GM19240 (cell line): ENCODE data around the gene CELF2.

Source experiments
- DNase-seq: peaks from one replicate; pipeline ENCODE4 v3.0.0; 2011; ENCODE audit warnings: low spot score; ENCODE audit not compliant: insufficient read length

CELF2 gene

DNA sequence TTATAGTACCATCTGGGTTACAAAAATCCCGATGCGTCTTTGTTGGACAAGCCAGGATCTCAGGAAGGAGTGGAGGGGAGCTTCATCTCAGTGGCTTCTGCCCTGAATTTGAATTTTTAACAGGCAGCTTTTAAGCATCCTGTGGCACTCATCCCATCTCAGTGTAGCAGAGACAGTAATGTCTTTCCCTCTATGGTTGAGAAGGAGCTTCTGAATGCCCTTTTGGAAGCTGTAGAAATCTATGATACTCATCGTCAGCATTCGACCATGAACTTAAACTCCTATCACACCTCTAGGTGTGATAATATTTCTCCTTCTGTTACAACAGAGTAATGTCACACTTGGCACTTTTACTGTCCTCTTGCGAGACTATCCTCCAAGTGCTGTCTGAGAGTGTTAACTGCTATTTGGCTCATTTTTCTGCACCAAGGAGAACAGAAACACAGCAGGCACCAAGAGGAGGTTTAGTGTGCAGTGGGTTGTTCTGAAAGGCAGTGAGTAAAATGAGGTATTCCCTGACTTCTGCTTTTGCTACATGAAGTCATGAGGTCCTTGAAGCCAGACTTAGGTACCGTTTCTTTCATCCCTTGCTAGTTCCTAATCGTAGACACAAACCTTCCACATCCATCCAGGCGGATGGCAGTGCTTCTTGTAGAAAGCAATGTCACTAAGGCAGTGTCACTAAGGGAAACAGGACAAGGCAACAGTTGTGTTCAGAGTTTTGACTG lies 177.4 kb downstream of the CELF2 start:
- DNase-seq: no peak

GRCh38 chr10:11195623-11196022 lies 178.0 kb downstream of the CELF2 start:
- no peak for DNase-seq

DNA sequence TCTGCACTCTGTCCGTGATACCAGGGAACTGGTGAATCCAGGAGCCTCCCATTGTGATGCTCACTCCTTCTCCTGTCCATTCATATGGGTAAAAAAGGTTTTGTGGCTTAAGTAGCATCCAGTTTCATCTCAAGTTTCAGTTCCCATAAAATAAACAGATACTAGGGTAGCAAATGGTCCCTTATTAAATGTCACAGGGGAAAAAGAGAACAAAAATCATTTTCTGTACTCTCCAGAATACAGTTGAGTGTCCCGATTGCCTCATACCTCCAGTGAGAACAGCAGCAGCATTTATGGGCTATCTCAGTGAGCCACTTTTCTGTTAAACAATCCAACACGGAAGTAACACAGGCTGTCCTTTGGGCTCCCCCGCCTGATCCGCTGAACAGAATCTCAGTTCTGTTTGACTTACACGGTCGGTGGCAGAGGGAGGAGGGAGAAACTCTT lies 179.6 kb downstream of the CELF2 start:
- no peak for DNase-seq

- DNase-seq: no peak
Observed at GRCh38 chr10:11197878-11198277, 180.2 kb downstream of the CELF2 start.

- no peak for DNase-seq
Observed at GRCh38 chr10:11201911-11202310, 184.2 kb downstream of the CELF2 start.

DNA sequence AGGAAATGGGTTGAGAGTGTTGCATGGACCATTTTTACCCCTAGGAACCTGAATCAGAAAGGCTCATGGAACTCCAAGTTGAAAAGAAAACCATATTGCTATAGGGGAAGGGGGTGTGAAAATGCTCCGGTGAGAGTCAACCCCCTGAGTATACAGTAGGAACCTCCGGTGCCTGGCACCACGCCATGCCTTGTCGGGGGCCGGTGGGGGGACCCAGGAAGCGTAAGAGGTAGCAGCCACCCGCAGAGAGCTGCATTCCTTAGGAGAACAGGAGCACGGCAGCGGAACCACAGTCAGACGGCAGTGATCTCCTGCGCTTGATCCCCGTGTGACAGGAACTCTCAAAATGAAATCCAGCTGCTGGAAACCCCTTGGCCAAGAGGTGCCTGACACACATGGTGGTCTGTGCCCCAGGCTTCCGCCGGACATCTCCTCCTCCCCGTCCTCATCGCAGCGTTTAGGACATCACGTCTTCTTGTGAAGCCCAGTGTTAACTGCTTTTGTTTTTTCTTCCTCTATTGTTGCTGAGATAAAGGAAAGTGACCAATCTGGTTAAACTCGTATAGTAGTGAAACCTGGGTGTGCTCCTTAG lies 186.8 kb downstream of the CELF2 start:
- DNase-seq: no peak

DNA sequence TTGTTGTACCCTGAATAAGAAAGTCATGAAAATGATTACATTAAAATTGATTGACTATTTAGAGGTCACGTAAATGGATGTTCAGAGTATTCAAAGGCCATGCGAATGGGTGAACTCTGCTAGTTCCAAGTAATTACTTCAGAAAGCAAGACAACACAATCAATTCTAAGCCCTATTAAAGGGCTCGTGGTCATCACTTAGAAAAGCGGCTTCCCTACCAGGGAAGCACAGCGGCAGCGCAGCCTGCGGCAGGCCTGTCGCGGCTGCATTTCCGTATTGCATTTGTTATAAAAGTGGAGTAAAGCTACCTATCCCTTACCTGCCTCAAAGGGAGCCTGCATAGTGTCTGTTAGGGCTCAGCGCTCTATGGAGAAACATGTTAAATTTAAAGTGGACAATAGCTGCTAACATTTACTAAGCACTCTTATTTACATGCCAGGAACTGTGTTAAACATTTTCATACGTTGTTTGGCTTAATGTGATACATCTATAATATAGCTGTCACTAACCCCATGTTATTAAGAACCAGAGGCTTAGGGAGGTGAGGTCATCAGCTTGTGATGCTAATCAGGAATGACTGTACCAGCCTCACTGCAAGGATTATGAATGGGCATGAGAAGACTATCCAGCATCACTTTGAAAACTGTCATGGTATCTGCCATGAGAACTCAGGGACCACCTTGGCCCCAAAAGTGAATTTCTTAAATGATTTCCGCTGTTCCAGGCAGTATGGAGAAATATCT lies 187.5 kb downstream of the CELF2 start:
- DNase-seq: no peak

DNA sequence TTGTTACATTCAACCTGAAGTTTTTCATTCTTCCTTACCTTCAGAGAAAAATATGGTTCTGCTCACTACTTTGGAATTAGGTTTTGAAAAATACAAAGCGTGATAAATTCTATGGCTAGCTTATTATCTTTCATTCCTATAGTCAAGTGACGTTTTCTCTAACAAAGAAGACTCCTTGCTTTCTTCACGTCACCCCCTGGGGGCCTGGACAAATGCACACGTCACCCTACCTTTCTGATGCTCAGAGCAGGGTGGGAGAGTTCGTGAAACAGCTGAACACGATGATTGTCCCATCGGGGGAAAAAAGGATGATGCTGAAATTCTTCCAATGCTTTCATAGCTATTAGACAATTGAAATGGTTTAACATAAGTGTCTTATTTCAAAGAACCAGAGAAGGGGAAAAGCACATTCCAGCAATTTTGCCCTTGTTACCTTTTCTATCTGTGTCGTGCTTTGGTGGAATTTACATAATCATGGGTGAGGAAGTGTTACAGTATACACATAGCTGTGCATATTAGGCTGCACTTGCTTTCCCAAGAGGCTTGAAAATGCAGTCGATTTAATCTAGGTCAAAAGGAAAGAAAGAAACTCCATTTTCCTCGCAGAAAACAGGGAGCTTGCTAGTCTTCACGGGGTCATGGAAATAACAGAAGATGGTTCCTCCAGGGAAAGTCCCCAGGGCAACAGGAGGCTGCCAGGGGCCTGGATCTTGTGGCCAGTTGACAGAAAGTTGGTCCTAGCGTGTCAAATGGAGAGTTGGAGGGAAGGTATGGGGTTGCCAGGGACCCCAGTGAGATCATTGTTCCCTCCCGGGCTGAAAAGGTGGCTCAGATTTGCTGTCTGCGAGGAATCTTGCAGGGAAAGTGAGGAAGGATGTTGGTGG lies 189.2 kb downstream of the CELF2 start:
- DNase-seq: no peak

DNA sequence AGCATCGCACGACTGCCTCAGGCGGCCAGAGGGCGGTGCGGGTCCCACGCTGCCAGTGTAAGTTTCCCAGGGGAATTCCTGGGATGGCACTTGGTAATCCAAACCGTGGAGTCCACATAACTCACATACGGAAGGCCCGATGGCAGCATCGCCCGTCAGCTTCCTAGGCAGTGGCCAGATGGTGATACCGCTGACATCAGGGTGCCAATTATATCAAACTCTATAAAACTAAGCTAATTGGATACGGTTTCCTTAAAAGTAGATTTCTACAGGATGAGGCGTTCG lies 189.8 kb downstream of the CELF2 start:
- no peak for DNase-seq

GRCh38 chr10:11208243-11208642 lies 190.6 kb downstream of the CELF2 start:
- no peak for DNase-seq

GRCh38 chr10:11208908-11209829 lies 191.5 kb downstream of the CELF2 start:
- DNase-seq: peak; percentile 27

- DNase-seq: no peak
Observed at GRCh38 chr10:11209830-11210181, 192.1 kb downstream of the CELF2 start.

DNA sequence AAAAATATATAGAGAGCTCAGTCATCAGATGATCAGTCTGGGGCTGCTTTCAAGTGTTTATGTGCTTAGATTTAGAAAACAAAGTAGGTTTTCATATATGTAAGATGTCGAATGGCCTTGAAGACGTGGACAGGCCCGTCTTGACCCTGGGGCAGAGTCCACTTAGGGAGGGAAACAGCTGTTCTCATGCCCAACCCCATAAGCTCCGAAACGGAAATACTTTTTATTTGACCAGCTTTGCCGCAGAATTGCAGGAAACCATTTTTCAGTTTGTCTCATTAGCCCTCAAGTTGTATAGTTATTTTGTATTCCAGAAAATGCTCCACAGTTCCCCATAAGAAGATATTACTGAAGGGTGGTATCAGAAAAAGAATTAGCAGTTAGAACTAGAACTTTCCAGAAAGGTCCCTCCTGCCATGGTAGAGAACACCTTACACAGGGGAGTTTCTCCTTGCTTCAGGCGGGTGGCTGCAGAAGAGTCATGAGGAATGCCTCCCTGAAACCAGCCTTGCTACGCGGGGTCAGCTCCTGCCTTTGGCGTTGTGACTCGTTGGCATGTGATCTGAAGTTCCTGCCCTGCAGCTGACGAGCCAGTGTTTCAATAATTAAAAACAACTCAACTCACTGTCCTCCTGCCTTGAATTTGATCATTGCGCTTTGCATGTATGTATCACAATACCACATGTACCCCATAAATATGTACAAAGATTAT lies 192.7 kb downstream of the CELF2 start:
- peak; percentile 15 for DNase-seq

- no peak for DNase-seq
Observed at GRCh38 chr10:11212288-11213085, 194.8 kb downstream of the CELF2 start.

DNA sequence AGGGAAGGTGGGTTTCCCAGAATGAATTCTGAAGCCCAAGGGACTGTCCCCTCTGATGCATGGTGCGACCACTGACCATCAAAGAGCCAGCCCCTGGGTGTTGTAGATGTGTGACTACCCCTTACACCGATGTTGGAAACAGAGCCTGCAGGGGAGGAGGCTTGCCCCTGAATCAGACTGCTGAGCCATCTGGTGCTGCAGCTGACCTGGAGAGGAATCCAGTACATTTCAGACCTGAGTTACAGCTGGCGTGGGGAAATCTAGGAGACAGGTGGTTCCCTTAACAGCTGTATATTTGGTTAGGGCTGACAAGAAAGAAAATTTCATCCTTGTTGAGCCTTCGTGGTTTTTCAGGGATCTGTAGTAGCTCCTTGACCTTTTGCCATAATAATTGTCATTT lies 195.5 kb downstream of the CELF2 start:
- no peak for DNase-seq

GRCh38 chr10:11214407-11214806 lies 196.7 kb downstream of the CELF2 start:
- no peak for DNase-seq

- no peak for DNase-seq
Observed at GRCh38 chr10:11215471-11215870, 197.8 kb downstream of the CELF2 start.

GRCh38 chr10:11217521-11217920 lies 199.8 kb downstream of the CELF2 start:
- no peak for DNase-seq

DNA sequence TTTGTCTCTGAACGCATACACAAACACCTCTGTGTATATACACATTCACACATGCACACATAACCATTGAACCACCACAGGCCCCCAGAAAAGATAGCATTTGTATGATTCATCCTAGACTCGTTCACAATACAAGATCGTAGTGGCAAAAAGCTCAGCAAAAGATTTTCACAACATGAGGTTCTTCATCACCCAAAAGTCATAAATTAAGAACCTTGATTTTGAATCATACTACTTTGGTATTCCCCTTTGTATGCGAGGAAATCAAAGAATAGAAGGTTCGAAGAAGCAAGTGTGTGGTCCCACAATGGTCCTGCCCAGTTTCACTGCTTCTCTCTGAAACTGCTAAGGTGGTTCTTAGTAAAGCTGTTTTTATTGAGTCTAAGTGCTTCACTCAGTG lies 200.7 kb downstream of the CELF2 start:
- no peak for DNase-seq
